Activated naive CD8-positive, alpha-beta T cell treated with anti-CD3 and anti-CD28 coated beads, Interleukin-2, amount 50 U/mL, for 24 hours (primary cell): ENCODE measurements around the gene CCDC149.

ENCODE experiments used
- ATAC-seq: fragments of 150-1000 bp; cut with Tn5 transposase; one replicate; pipeline ENCODE4 v1.10.0; 2021
- DNase-seq: peaks from one replicate; pipeline ENCODE4 v3.0.0; 2021
- H3K27ac Mint-ChIP-seq: one replicate; pipeline ENCODE4 v1.8.0; 2021; ENCODE audit warnings: mild to moderate bottlenecking, mixed read lengths
- H3K27me3 Mint-ChIP-seq: one replicate; pipeline ENCODE4 v1.8.0; 2021; ENCODE audit warnings: mixed read lengths
- H3K36me3 Mint-ChIP-seq: one replicate; pipeline ENCODE4 v1.8.0; 2021; ENCODE audit warnings: low read depth, mixed read lengths
- H3K4me1 Mint-ChIP-seq: one replicate; pipeline ENCODE4 v1.8.0; 2021; ENCODE audit warnings: mixed read lengths
- H3K4me3 Mint-ChIP-seq: one replicate; pipeline ENCODE4 v1.8.0; 2021; ENCODE audit warnings: mild to moderate bottlenecking, moderate library complexity, mixed read lengths
- H3K9me3 Mint-ChIP-seq: one replicate; pipeline ENCODE4 v1.8.0; 2021; ENCODE audit warnings: mixed read lengths

CCDC149 gene

GRCh38 chr4:24820541-24820940 lies 92.3 kb downstream of the CCDC149 start:
- no peak overlapping the region for H3K4me3 Mint-ChIP-seq
- H3K36me3 Mint-ChIP-seq, result no peaks in the 10 kb centered on the region
- no peak for DNase-seq
- H3K27ac Mint-ChIP-seq, result no peak overlapping the region
- ATAC-seq, result no peak
- H3K27me3 Mint-ChIP-seq, result peaks cover 4% of the 10 kb centered on the region
- no peaks in the 10 kb centered on the region for H3K9me3 Mint-ChIP-seq
- no peaks in the 10 kb centered on the region for H3K4me1 Mint-ChIP-seq

GRCh38 chr4:24816797-24817196 lies 96.0 kb downstream of the CCDC149 start:
- Mint-ChIP-seq H3K27ac (no peak overlapping the region), H3K4me1 (no peaks in the 10 kb centered on the region)

GRCh38 chr4:24813732-24814131 lies 99.1 kb downstream of the CCDC149 start:
- H3K9me3 Mint-ChIP-seq, result peaks cover 8% of the 10 kb centered on the region
- H3K36me3 Mint-ChIP-seq, result no peaks in the 10 kb centered on the region
- no peaks in the 10 kb centered on the region for H3K4me1 Mint-ChIP-seq
- no peak for DNase-seq
- peaks cover 2% of the 10 kb centered on the region for H3K27me3 Mint-ChIP-seq
- no peak overlapping the region for H3K4me3 Mint-ChIP-seq
- H3K27ac Mint-ChIP-seq, result no peak overlapping the region
- ATAC-seq, result no peak

More at GRCh38 chr4:24816797-24817196, 96.0 kb downstream of the CCDC149 start:
- Mint-ChIP-seq H3K36me3 (no peaks in the 10 kb centered on the region), H3K27me3 (peaks cover 4% of the 10 kb centered on the region), H3K9me3 (peaks cover 8% of the 10 kb centered on the region), H3K4me3 (no peak overlapping the region)
- DNase-seq (no peak), ATAC-seq (no peak)

- H3K36me3 Mint-ChIP-seq, result no peaks in the 10 kb centered on the region
- DNase-seq, result no peak
- H3K27ac Mint-ChIP-seq, result no peak overlapping the region
- H3K27me3 Mint-ChIP-seq, result peaks cover 2% of the 10 kb centered on the region
- H3K4me1 Mint-ChIP-seq, result no peaks in the 10 kb centered on the region
- ATAC-seq, result no peak
- H3K9me3 Mint-ChIP-seq, result peaks cover 8% of the 10 kb centered on the region
- no peak overlapping the region for H3K4me3 Mint-ChIP-seq
Observed at GRCh38 chr4:24810871-24811631, 101.8 kb downstream of the CCDC149 start.

- Mint-ChIP-seq H3K4me3 (no peak overlapping the region), H3K36me3 (no peaks in the 10 kb centered on the region), H3K9me3 (peaks cover 8% of the 10 kb centered on the region), H3K27me3 (peaks cover 2% of the 10 kb centered on the region), H3K4me1 (no peaks in the 10 kb centered on the region), H3K27ac (no peak overlapping the region)
- ATAC-seq (no peak), DNase-seq (no peak)
Observed at GRCh38 chr4:24809815-24810405, 102.9 kb downstream of the CCDC149 start.

- H3K9me3 Mint-ChIP-seq, result peaks cover 8% of the 10 kb centered on the region
- no peak overlapping the region for H3K27ac Mint-ChIP-seq
- H3K36me3 Mint-ChIP-seq, result no peaks in the 10 kb centered on the region
Observed at GRCh38 chr4:24809376-24809775, 103.5 kb downstream of the CCDC149 start.

GRCh38 chr4:24808955-24809354 lies 103.9 kb downstream of the CCDC149 start:
- Mint-ChIP-seq H3K4me3 (no peak overlapping the region), H3K9me3 (peaks cover 8% of the 10 kb centered on the region), H3K4me1 (no peaks in the 10 kb centered on the region), H3K27ac (no peak overlapping the region), H3K27me3 (peaks cover 2% of the 10 kb centered on the region), H3K36me3 (no peaks in the 10 kb centered on the region)
- ATAC-seq, result no peak
- no peak for DNase-seq

More at GRCh38 chr4:24809376-24809775, 103.5 kb downstream of the CCDC149 start:
- ATAC-seq (no peak), DNase-seq (no peak)
- Mint-ChIP-seq H3K4me1 (no peaks in the 10 kb centered on the region), H3K27me3 (peaks cover 2% of the 10 kb centered on the region), H3K4me3 (no peak overlapping the region)

GRCh38 chr4:24808261-24808660 lies 104.6 kb downstream of the CCDC149 start:
- Mint-ChIP-seq H3K27me3 (peaks cover 2% of the 10 kb centered on the region), H3K9me3 (peaks cover 8% of the 10 kb centered on the region), H3K4me1 (no peaks in the 10 kb centered on the region), H3K27ac (no peak overlapping the region), H3K4me3 (no peak overlapping the region), H3K36me3 (no peaks in the 10 kb centered on the region)
- no peak for DNase-seq
- ATAC-seq, result no peak

GRCh38 chr4:24807611-24808010 lies 105.2 kb downstream of the CCDC149 start:
- Mint-ChIP-seq H3K9me3 (peaks cover 8% of the 10 kb centered on the region), H3K4me3 (no peak overlapping the region), H3K4me1 (no peaks in the 10 kb centered on the region), H3K27ac (no peak overlapping the region), H3K36me3 (no peaks in the 10 kb centered on the region), H3K27me3 (peaks cover 4% of the 10 kb centered on the region)
- DNase-seq (no peak), ATAC-seq (no peak)

- DNase-seq (no peak), ATAC-seq (no peak)
- peaks cover 14% of the 10 kb centered on the region for H3K27me3 Mint-ChIP-seq
- H3K4me3 Mint-ChIP-seq, result no peak overlapping the region
- H3K9me3 Mint-ChIP-seq, result no peaks in the 10 kb centered on the region
- H3K36me3 Mint-ChIP-seq, result no peaks in the 10 kb centered on the region
- no peak overlapping the region for H3K27ac Mint-ChIP-seq
- H3K4me1 Mint-ChIP-seq, result no peaks in the 10 kb centered on the region
Observed at GRCh38 chr4:24806206-24806990, 106.4 kb downstream of the CCDC149 start.

- Mint-ChIP-seq H3K9me3 (no peaks in the 10 kb centered on the region), H3K27ac (no peak overlapping the region), H3K4me1 (no peaks in the 10 kb centered on the region), H3K4me3 (no peak overlapping the region), H3K27me3 (peaks cover 22% of the 10 kb centered on the region), H3K36me3 (no peaks in the 10 kb centered on the region)
- no peak for DNase-seq
- ATAC-seq, result no peak
Observed at GRCh38 chr4:24805566-24805965, 107.3 kb downstream of the CCDC149 start.

GRCh38 chr4:24805067-24805466 lies 107.8 kb downstream of the CCDC149 start:
- Mint-ChIP-seq H3K4me3 (no peak overlapping the region), H3K27ac (no peak overlapping the region), H3K9me3 (no peaks in the 10 kb centered on the region), H3K27me3 (peaks cover 25% of the 10 kb centered on the region), H3K4me1 (no peaks in the 10 kb centered on the region), H3K36me3 (no peaks in the 10 kb centered on the region)
- ATAC-seq (no peak), DNase-seq (no peak)

- Mint-ChIP-seq H3K9me3 (no peaks in the 10 kb centered on the region), H3K4me3 (no peak overlapping the region), H3K4me1 (no peaks in the 10 kb centered on the region), H3K27me3 (peaks cover 41% of the 10 kb centered on the region), H3K36me3 (no peaks in the 10 kb centered on the region), H3K27ac (no peak overlapping the region)
- DNase-seq, result no peak
- no peak for ATAC-seq
Observed at GRCh38 chr4:24802648-24803047, 110.2 kb downstream of the CCDC149 start.

- DNase-seq (no peak), ATAC-seq (no peak)
- Mint-ChIP-seq H3K27me3 (peaks cover 41% of the 10 kb centered on the region), H3K4me3 (no peak overlapping the region), H3K4me1 (no peaks in the 10 kb centered on the region), H3K9me3 (no peaks in the 10 kb centered on the region), H3K36me3 (no peaks in the 10 kb centered on the region), H3K27ac (no peak overlapping the region)
Observed at GRCh38 chr4:24801136-24801855, 111.5 kb downstream of the CCDC149 start.
